HG02610 (cell line): Measurements from ENCODE around the gene PIK3R1.

ENCODE experiments used
- ATAC-seq: cut with Tn5 transposase; IDR thresholded peaks from one replicate; pipeline ENCODE4 v1.9.1; 2021; ENCODE audit warnings: mild to moderate bottlenecking, moderate library complexity; ENCODE audit not compliant: unreplicated experiment

The PIK3R1 gene

GRCh38 chr5:68318955-68319705, 103.6 kb downstream of the PIK3R1 start:
- no peak for ATAC-seq

- ATAC-seq, result no peak
These were observed 104.3 kb downstream of the PIK3R1 start for GRCh38 chr5:68319706-68320412.

DNA sequence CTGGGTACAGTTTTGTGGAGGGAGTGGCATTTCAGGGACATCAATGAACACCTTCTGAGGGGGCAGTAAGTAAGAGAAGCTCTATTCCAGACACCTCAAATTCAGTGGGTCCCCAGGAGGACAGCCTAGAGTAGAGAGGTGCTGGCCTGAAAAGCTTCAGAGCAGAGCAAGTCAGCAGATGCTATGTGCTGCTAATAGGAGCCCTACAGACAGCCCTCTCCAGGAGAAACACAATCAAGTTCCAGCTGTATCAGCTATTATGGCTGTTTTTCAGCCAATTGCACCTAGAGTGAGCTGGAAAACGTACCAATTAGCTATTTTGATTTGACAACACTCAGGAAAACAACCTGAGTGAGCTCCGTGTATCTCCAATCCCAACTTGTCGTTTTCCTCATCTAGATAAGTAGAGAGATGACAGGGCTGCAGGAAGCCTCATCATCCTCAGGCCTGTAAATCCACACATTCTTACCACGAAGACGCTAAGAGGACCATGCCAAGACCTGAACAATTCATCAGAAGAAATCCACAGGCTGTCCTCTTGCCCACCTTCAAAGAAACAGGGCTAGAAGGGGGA, 104.9 kb downstream of the PIK3R1 start:
- no peak for ATAC-seq

DNA sequence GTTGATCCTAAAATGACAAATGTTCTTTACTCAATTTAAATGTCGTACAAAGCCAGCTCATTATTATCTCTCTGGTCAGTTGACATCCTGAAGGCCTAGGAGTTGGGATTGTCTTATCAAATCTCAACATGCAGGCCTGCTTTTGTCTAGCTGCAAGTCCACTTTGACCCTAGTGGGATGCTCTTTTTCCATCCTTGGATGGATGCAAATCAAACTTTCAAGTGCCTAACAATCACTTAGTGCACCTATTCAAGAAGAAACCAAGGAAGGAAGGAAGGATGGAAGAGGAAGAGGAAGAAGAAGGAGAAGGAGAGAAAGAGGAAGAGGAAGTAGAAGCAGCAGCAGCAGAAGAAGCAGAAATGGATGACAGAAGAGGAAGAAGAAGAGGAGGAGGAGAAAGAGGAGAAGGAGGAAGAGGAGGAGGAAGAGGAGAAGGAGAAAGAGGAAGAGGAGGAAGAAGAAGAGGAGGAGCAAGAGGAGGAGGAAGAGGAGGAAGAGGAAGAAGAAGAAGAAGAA, 109.6 kb downstream of the PIK3R1 start:
- ATAC-seq, result no peak

- no peak for ATAC-seq
These were observed 114.1 kb downstream of the PIK3R1 start for GRCh38 chr5:68329554-68330255.

DNA sequence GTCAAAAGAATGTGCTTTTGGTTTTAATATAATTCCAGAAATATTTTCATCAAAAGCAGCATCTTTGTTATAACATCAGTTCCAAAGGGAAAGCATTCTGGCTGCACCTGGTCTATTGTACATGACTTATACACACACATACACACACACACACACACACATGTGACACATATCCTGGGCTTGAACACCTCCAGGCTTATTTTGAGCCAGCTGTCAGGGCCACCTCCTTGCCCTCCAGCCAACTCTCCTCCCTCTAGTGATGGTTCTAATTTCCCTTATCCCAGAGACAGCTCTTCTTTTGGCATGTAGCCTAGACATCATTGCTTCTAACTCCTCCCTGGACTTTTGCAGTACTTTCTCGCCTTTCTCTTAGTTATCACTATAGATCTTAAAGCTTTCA, 115.0 kb downstream of the PIK3R1 start:
- no peak for ATAC-seq

DNA sequence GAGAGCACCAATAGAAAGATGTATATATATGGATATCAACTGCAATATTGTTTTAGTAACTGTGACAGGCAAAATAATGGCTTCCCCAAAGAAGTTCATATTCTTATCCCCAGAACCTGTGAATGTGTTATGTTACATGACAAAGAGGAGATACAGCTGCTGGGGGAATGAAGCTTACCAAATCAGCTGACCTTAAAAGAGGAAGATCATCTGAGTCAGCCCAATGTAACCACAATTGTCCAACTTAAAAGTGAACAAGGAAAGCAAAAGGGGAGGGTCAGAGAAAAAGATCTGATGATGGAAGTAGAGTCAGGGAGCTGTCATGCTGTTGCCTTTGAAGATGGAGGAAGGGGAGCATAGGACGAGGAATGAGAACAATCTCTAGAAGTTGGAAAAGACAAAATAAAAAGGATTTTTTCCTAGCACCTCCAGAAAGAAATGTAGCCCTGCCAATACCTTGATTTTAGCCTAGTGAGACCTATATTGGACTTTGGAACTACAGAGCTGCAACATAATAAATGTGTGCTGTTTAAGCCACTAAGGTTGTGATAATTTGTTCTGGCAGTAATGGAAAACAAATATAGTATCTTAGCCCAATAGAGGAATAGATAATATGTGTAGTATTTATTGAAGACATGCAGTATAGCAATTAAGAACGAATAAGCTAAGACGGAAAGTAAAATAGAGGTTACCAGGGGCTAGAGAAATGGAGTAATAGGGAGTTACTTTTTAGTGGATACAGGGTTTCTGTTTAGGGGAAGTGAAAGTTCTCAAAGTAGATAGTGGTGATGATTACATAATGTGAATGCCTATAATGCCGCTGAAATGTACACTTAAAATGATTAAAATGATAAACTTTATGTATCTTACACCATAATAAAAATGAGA, 115.9 kb downstream of the PIK3R1 start:
- peak; percentile 51 for ATAC-seq

DNA sequence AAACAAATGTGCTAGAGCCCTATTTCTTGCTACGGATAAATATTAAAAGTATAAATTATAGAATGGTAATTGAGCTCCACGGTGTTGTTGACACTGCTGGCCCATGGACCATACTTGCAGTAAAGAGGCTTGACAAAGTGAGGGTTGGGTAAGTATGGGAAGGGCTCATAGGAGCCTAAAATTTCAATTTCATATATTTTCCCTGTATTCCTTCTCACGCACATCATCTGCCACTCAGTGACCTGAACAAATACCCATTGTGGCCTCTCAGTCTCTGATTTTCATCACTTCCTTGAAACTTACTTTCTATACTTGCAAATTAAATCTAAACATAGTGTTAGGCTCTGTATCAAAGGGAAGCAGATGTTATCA, 116.5 kb downstream of the PIK3R1 start:
- peak; percentile 3 for ATAC-seq

DNA sequence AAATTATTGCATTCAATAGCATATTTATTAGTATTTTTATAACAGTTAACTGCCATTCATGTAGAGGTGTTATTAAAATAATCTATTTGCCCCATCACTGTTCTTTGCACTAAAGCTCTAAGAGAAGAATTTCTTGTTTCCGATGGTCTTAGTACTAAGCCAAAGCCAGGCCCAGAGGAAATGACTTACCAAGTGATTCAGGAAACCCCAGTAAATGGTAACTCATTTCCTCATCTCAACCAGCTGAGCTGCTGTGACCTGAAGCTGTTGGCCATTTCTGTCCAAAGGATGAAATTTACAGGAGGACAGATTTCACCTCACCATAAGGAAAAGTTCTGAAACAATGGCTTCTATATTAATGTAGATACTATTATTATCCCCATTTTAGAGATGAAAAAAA, 117.0 kb downstream of the PIK3R1 start:
- ATAC-seq, result no peak

DNA sequence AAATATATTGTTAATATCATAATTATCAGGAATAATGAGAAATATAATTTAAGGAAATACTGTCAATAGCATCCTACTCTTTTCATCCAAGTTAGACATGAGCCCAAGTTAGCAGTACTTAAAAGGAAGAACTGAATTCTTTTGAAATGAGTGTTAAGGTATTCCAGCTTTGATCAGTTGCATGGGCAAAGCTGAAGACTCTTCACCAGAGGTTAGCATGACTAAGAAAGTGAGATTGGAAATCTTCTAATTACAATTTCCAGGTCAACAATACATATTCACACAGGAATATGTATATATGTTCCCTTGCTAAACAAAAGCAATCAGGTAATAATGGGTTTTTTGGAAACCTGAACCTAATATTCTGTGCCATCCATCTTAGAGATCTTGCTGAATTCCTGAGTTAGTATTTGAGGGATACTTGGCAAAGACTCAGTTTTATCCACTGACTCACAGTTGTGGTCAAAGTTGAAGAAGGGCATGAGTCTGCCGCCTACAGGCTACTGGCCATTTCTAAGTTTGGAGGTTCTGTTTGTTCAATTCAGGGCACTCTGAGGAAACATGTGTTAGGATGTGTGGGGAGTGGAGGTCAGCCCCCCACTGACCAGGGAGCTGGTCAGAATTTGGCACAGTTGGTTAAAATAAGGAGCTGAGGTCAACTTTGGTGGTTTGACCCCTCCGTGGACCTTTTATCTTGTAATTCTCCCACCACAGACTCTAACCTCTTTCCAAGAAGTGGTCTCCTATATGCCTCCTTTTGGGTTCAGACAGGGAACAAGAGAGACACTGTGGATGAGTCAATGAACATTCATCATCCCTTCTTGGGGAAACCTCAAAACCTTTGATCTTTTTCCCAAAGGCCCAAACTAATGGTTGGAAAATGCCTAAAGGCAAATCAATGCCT, 118.3 kb downstream of the PIK3R1 start:
- no peak for ATAC-seq

GRCh38 chr5:68334553-68334886, 119.0 kb downstream of the PIK3R1 start:
- no peak for ATAC-seq

- no peak for ATAC-seq
These were observed 119.5 kb downstream of the PIK3R1 start for GRCh38 chr5:68335075-68335474.

DNA sequence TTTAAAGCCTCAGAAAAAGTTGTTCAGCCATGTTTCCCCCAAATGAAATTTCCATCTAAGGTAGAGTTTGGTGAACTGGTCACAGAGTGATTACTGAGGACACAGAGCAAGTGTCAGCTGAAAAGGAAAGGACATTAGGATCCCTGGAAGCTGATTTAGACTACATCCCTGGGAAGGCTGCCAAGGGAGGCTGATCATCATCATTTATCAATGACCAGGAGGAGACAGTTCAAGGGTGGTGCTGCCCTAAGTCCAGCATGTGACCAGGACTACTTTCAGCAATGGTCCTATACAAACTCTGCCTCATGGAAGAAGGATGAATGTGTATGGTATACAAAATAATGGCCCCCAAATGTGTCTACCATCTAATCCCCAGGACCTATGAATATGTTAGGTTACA, 120.6 kb downstream of the PIK3R1 start:
- ATAC-seq, result no peak

DNA sequence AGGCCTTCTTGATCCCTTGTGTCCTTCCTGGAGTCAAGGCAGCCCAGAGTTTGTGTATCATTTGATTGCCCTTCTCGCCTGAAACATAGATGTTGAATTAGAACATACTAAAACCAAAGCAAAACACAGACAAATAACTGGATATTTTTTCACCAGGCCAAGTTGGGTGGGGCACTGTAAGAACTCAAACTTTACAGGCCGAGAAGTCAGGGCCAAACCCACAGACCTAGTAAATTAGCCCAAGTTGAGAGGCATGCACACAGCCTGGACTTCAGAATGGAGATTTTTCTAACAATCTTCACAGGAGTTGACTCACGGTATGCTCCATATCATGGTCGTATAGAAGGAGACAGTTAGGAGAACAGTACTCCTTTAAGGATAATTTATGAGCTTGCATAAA, 121.7 kb downstream of the PIK3R1 start:
- no peak for ATAC-seq

- ATAC-seq, result no peak
These were observed 124.4 kb downstream of the PIK3R1 start for GRCh38 chr5:68339921-68340321.

GRCh38 chr5:68341006-68341405, 125.5 kb downstream of the PIK3R1 start:
- ATAC-seq, result no peak

- no peak for ATAC-seq
These were observed 127.1 kb downstream of the PIK3R1 start for GRCh38 chr5:68342693-68343092.

GRCh38 chr5:68343421-68343826, 127.9 kb downstream of the PIK3R1 start:
- peak; percentile 83 for ATAC-seq

- peak; percentile 47 for ATAC-seq
These were observed 129.0 kb downstream of the PIK3R1 start for GRCh38 chr5:68344447-68345111.
